Ectodermal cell (in vitro differentiated cells): Measurements from ENCODE around the gene RCOR2.
A peak's percentile ranks its signal among the peaks of the same experiment; 100 is the strongest.

ENCODE experiments used
- H3K27ac ChIP-seq: 2 replicates; pipeline ENCODE4 v1.7.0; 2013; ENCODE audit warnings: mild to moderate bottlenecking, low read depth, low read length; ENCODE audit not compliant: insufficient read depth, poor library complexity, severe bottlenecking
- H3K27me3 ChIP-seq: 2 replicates; pipeline ENCODE4 v1.7.0; 2013; ENCODE audit warnings: mild to moderate bottlenecking, low read length; ENCODE audit not compliant: insufficient read depth, control insufficient read depth, poor library complexity, severe bottlenecking
- H3K36me3 ChIP-seq: one replicate; pipeline ENCODE4 v1.7.0; 2013; ENCODE audit warnings: low read length; ENCODE audit not compliant: control insufficient read depth, insufficient read depth
- H3K4me1 ChIP-seq: one replicate; pipeline ENCODE4 v1.7.0; 2013; ENCODE audit warnings: low read length; ENCODE audit not compliant: control insufficient read depth, insufficient read depth
- H3K4me3 ChIP-seq: 2 replicates; pipeline ENCODE4 v1.7.0; 2013; ENCODE audit warnings: low read depth, low read length, control low read depth; ENCODE audit not compliant: insufficient read depth
- H3K9me3 ChIP-seq: 2 replicates; pipeline ENCODE4 v1.7.0; 2013; ENCODE audit warnings: mild to moderate bottlenecking, low read length, moderate library complexity; ENCODE audit not compliant: control insufficient read depth
- WGBS, 2 experiments: methylation state at CpG; one replicate each; pipeline ENCODE4 v1.1.7; 2013; ENCODE audit warnings: missing lambda C conversion rate in 2 of 2; 5-methylcytosine and 5-hydroxymethylcytosine counted together

The RCOR2 gene

DNA sequence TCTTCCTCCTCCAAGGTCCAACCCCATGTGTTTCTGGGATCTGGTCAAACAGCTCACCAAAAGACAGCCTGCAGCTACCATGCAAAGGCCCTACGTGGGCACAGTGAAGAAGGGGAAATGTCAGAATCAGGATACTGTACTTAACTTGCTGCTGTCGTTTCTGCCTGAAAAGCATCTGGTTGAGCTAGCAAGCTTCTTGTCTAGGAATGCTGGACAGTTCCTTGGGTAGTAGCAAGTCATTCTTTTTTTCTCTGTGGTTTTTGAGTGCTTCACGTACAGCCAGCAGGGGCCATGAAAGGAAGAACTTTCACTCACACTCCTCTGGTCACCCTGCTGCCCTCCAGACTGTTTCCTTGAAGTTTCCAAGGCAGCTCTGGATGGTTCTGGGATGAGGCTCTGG lies 24.7 kb downstream of the RCOR2 start:
- peaks cover 3% of the 10 kb centered on the region for H3K36me3 ChIP-seq
- H3K27ac ChIP-seq: no peak overlapping the region
- peaks cover 15% of the 10 kb centered on the region for H3K4me1 ChIP-seq
- WGBS, 2 experiments: 83 to 84% methylated on average over 3 of the region's 3 CpGs
- H3K27me3 ChIP-seq: no peaks in the 10 kb centered on the region
- no peaks in the 10 kb centered on the region for H3K9me3 ChIP-seq
- H3K4me3 ChIP-seq: no peak overlapping the region

DNA sequence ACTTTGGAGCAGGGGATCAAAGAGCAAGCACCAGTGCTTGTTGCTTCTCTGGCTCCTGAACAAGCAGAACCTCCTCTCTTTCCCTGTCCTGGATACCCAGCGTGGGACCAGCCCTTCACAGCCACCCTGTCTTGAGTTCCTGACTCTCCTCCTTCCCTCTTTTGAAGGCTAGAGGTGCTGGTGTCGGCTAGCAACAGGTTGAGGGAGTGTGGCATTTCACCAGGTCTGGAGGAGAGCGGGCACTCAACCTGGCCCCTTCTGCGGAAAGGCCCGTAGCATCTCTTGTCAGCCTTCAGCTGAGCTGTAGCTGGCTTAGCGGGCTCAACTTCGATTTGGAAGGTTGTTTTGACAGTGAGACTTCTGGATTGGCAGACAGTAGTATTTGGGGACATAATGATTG lies 26.6 kb downstream of the RCOR2 start:
- Histone ChIP-seq H3K9me3 (no peaks in the 10 kb centered on the region), H3K27me3 (no peaks in the 10 kb centered on the region), H3K4me1 (peaks cover 15% of the 10 kb centered on the region), H3K36me3 (peaks cover 3% of the 10 kb centered on the region), H3K4me3 (no peak overlapping the region), H3K27ac (no peak overlapping the region)
- WGBS, 2 experiments: 87 to 89% methylated on average over 7 of the region's 7 CpGs

DNA sequence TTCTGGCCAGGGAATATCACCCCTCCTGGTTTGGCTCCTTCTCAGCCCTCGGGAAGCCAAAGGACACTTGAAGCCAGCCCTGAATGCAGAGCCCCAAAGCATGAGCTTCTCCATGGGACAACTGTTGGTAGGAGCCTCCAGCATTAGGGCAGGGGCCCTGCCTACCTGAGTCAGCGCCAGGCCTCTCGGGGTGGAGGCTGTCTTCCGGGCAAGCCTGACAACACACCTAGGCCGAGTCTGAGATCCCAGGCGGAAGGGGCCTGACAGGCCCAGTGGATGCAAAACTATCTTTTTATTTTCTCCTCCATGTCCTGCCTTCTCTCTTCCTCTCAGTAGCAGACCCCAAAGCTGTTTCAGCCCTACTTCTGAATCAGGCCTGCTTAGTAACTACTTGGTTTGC lies 27.6 kb downstream of the RCOR2 start:
- H3K9me3 ChIP-seq: no peaks in the 10 kb centered on the region
- no peaks in the 10 kb centered on the region for H3K36me3 ChIP-seq
- 93 to 95% methylated on average over 6 of the region's 6 CpGs for WGBS, 2 experiments
- H3K4me1 ChIP-seq: peaks cover 15% of the 10 kb centered on the region
- no peaks in the 10 kb centered on the region for H3K27me3 ChIP-seq
- H3K27ac ChIP-seq: no peak overlapping the region
- no peak overlapping the region for H3K4me3 ChIP-seq

DNA sequence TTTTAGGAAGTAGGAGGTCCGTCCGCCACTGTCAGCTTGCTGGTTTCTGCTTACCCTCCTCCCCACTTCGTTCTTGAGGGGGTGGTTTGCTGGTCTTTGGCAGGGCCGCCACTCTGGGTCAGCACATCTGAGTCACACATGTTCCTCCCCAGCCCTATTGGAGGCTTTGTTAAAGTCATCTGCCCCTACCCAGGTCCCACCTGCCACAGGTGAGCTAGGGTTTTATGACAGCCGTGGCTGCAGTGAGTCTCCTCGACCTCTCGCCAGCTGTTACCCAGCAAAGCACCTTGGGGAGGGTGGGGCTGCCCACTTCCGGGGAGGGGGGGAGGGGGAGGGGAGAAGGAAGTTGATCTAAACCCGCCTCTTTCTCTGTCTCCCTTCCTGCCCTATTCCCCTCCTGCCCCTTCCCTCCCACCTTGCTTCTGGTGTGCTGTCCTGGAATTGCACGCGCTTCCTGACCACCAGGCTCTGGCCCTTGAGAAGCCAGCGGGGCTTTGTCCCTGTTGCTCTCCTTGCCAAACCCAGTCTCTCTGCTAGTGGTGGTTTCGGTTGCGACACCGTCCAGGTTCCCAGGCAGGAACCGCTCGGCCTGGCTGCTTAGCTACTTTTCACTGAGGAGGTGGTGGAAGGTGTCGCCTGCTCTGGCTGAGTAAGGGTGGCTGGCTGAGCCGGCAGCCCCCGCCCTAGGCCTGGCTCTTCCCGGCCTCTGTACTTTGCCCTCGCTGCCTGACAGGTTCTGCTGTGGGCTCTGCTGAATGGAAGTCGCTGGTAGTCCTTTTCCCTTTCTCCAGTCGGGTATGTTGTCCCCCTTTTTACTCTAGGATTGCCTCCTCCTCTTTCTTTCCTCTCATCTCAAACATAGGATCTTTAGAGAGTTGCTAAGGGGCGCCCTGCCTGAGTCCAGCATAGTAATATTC lies 28.5 kb downstream of the RCOR2 start:
- H3K4me3 ChIP-seq: no peak overlapping the region
- H3K27me3 ChIP-seq: no peaks in the 10 kb centered on the region
- no peak overlapping the region for H3K27ac ChIP-seq
- peaks cover 15% of the 10 kb centered on the region for H3K4me1 ChIP-seq
- WGBS, 2 experiments: 63 to 64% methylated on average over 24 to 25 of the region's 25 CpGs
- no peaks in the 10 kb centered on the region for H3K36me3 ChIP-seq
- H3K9me3 ChIP-seq: no peaks in the 10 kb centered on the region

DNA sequence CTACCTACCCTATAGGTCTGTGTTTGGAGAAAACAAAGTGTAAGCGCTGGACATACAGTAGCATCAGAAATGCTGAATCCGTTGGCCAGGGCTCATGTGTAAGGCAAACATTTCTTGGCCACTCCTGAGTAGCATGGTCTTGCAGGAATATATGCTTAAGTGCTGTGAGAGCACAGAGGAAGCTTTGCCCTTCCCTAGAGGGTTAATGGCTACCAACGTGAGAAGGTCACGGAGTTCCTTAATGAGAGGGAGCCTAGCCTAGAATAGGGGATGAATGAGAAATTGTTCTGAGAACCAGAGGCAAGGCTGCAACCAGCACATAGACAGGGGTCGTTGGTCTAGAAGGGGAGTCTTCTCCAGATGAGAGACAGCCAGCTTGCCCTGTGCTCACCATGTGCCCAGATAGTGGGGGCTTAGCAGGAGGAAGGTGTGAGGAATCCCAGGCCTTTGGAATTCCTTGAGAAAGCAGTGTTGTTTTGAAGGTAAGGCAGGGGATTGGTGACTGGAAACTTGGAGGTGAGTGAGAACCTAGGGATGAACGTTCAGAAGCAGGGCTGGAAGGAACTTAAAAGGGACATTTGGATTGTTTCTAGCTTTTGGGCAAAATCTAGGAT lies 29.5 kb downstream of the RCOR2 start:
- WGBS, 2 experiments: 74 to 75% methylated on average over 6 of the region's 6 CpGs
- Histone ChIP-seq H3K9me3 (no peaks in the 10 kb centered on the region), H3K27ac (no peak overlapping the region), H3K36me3 (no peaks in the 10 kb centered on the region), H3K4me1 (peaks cover 18% of the 10 kb centered on the region), H3K27me3 (no peaks in the 10 kb centered on the region), H3K4me3 (no peak overlapping the region)

DNA sequence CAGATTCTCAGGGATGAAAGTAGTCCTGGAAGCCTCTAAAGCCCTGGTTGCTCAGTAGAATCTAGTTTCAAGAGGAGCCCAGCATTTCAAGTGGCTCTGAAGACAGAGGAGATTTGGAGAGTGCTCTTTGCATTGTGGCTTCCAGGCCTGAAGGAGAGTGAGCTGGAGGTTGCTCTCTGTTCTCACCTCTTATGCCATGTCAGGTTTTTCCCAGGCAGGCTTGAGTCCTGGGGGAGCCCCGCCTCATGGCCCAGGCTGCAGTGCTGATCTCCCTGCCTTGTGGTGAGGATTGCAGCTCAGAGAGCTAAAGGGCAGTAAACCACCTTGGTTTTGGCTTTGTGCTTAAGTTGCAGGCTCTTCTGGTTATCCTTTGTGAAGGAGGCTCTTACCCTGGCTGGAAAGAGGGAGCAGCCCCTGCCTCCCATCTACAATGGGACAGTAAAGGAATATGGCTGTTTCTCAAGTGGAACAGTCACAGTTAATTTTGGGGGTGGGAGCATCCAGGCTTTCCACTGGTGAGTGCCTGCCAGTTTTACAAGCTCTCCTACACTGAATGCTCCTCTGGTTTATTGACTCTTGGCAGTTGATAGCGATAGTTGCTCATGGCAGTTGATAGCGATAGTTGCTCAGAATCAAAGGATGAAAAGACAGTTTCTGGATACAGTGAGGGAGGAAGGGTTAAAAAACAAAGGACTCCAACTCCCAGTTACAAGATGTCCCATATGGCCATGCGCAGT lies 32.6 kb downstream of the RCOR2 start:
- H3K27me3 ChIP-seq: no peaks in the 10 kb centered on the region
- H3K36me3 ChIP-seq: no peaks in the 10 kb centered on the region
- peaks cover 32% of the 10 kb centered on the region for H3K4me1 ChIP-seq
- H3K4me3 ChIP-seq: no peak overlapping the region
- WGBS, 2 experiments: 93 to 94% methylated on average over 4 of the region's 4 CpGs
- peak overlapping the region; percentile 54 for H3K27ac ChIP-seq
- H3K9me3 ChIP-seq: no peaks in the 10 kb centered on the region

DNA sequence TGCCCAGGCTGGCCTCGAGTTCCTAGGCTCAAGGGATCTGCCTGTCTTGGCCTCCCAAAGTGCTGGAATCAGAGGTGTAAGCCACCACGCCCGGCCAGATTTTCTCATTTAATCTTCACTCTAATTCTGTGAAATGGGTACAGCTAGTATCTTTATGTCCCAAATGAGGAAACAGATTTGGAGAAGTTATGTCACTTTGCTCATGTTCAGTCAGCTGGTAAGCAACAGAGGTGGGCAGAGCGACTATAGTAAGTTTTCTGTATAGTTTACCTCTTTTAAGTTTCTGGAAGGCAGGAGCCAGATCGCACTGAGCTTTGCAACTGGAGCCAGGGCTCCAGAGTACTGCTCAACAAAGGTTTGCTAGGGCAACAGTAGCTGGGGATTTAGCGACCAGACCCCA lies 33.2 kb downstream of the RCOR2 start:
- Histone ChIP-seq H3K9me3 (no peaks in the 10 kb centered on the region), H3K27ac (peak overlapping the region; percentile 54), H3K27me3 (no peaks in the 10 kb centered on the region), H3K36me3 (no peaks in the 10 kb centered on the region), H3K4me3 (no peak overlapping the region), H3K4me1 (peaks cover 33% of the 10 kb centered on the region)
- WGBS, 2 experiments: 88 to 91% methylated on average over 6 of the region's 6 CpGs

DNA sequence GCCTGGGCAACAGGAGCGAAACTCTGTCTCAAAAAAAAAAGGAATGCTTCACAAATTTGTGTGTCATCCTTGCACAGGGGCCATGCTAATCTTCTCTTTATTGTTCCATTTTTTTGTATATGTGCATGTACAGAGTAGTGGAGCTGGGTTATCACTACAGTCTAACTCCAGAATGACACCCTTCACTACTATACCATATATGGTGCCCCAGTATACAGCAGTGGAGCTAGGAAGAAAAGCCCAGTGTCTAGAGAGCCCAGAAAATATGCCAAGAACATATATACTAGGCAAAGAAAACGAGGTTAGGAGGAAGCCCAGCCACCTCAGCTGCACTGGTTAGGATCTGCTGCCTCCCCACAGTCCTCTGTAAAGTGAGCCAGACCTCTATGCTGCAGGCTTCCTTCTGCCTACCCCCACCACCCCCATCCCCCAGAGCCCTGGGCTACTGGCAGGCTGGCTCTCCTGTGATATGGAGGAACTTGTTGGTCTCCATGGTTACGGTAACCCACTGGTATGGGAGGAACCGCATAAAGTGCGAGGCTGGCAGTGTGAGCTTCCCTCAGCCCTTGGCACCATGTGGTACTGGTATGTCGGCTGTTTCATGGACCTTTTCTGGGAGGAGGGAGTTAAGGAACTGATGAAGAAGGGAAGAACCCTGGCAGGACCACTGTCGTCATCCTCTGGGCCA lies 34.3 kb downstream of the RCOR2 start:
- Histone ChIP-seq H3K4me3 (no peak overlapping the region), H3K4me1 (peaks cover 23% of the 10 kb centered on the region), H3K27me3 (no peaks in the 10 kb centered on the region), H3K36me3 (no peaks in the 10 kb centered on the region), H3K9me3 (no peaks in the 10 kb centered on the region), H3K27ac (peak overlapping the region; percentile 1)
- WGBS, 2 experiments: 54 to 58% methylated on average over 7 of the region's 7 CpGs

DNA sequence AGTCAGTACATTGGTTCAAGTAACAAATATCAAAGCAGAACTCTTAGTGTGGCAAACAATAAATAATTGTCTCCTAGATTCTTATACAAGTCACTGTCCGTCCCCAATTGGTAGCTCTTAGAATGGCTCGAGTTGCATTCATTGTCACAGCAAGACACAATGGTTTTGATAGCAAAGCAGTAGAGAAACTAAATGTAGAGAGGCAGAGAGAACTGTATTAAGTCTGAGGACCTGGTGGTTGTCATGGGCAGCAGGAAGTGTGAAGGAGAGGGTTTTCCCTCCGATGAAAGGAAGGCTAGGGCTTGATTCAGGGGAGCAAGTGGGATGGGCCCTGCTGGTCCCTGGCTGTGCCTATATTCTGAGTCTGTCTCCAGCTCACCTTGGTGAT lies 36.6 kb downstream of the RCOR2 start:
- no peaks in the 10 kb centered on the region for H3K9me3 ChIP-seq
- no peak overlapping the region for H3K27ac ChIP-seq
- 21 to 37% methylated on average over 3 of the region's 3 CpGs for WGBS, 2 experiments
- peaks cover 19% of the 10 kb centered on the region for H3K4me1 ChIP-seq
- H3K36me3 ChIP-seq: no peaks in the 10 kb centered on the region
- H3K4me3 ChIP-seq: no peak overlapping the region
- H3K27me3 ChIP-seq: no peaks in the 10 kb centered on the region
